ENCODE data around the gene STK32B. TPM values are rescaled to one million over a fixed set of nuclear protein-coding genes. Genes with fewer than 3 reads are reported as not detected.

Gene STK32B
- polyA plus RNA-seq, 1 of the 3 experiments (the other 2 are of a cell fraction), result 0.20 TPM

GRCh38 chr4:5340991-5341451, 289.7 kb downstream of the STK32B start:
- H3K4me3 ChIP-seq (ENCODE audit: low read depth in 2 of 2, low read length in 1 of 2), result no peak overlapping the region
- H3K4me2 ChIP-seq, result no peak overlapping the region
- ChIA-PET CTCF (no interaction called here), POLR2A (no interaction called here)
- no peaks in the 10 kb centered on the region for H3K9me3 ChIP-seq
- H3K27me3 ChIP-seq (ENCODE audit: insufficient read depth), result no peaks in the 10 kb centered on the region
- no peaks in the 10 kb centered on the region for H3F3A ChIP-seq (replicated peaks; ENCODE audit: insufficient read depth)
- no peaks in the 10 kb centered on the region for H3K79me2 ChIP-seq (ENCODE audit: insufficient read depth)
- no peak overlapping the region for H2AFZ ChIP-seq (ENCODE audit: low read depth)
- no peak for DNase-seq
- H3K4me1 ChIP-seq (ENCODE audit: control insufficient read depth in 1 of 2, insufficient read depth in 2 of 2, low read depth in 1 of 2, low read length in 1 of 2), result no peaks in the 10 kb centered on the region
- TF ChIP-seq TEAD4 (IDR thresholded peaks at IDR 0.05; ENCODE audit: borderline replicate concordance, insufficient read depth), result no peak
- no peak for TF ChIP-seq MEF2A (IDR thresholded peaks at IDR 0.05; ENCODE audit: borderline replicate concordance, low read depth)
- no peak for TF ChIP-seq ZBTB33 (IDR thresholded peaks at IDR 0.05; ENCODE audit: borderline replicate concordance, low read depth)
- H4K20me1 ChIP-seq (ENCODE audit: insufficient read depth), result no peaks in the 10 kb centered on the region
- H3K9ac ChIP-seq, result no peak overlapping the region
- 3% methylated on average over 6 of the region's 6 CpGs for WGBS (ENCODE audit: low lambda C conversion rate)
- H3K27ac ChIP-seq (ENCODE audit: low read depth in 2 of 2, low read length in 1 of 2), result no peak overlapping the region
- no peaks in the 10 kb centered on the region for H3K36me3 ChIP-seq (replicated peaks in 1 of 2; ENCODE audit: control insufficient read depth in 1 of 2, insufficient read depth in 2 of 2, low read length in 1 of 2)
- no peaks in the 10 kb centered on the region for H3K9me2 ChIP-seq

- CTCF ChIA-PET, result no interaction called here
Measured at GRCh38 chr4:5341526-5341925, 290.2 kb downstream of the STK32B start.

GRCh38 chr4:5355846-5356245, 304.6 kb downstream of the STK32B start:
- no peaks in the 10 kb centered on the region for H3K36me3 ChIP-seq (replicated peaks in 1 of 2; ENCODE audit: control insufficient read depth in 1 of 2, insufficient read depth in 2 of 2, low read length in 1 of 2)
- TF ChIP-seq TEAD4 (IDR thresholded peaks at IDR 0.05; ENCODE audit: borderline replicate concordance, insufficient read depth), result no peak
- no peak for TF ChIP-seq MEF2A (IDR thresholded peaks at IDR 0.05; ENCODE audit: borderline replicate concordance, low read depth)
- TF ChIP-seq USF2 (IDR thresholded peaks at IDR 0.05; ENCODE audit: borderline replicate concordance, low read depth, low read length), result no peak
- TF ChIP-seq SMC3 (IDR thresholded peaks at IDR 0.05; ENCODE audit: low read depth, low read length), result no peak
- TF ChIP-seq POLR2AphosphoS5 (IDR thresholded peaks at IDR 0.05; ENCODE audit: low read depth, low read length), result no peak
- TF ChIP-seq TAF1 (IDR thresholded peaks at IDR 0.05; ENCODE audit: borderline replicate concordance, low read depth, low read length), result no peak
- TF ChIP-seq FOSL2 (IDR thresholded peaks at IDR 0.05; ENCODE audit: borderline replicate concordance, low read depth), result no peak
- no peak for TF ChIP-seq RAD21 (IDR thresholded peaks at IDR 0.05; ENCODE audit: low read length)
- no peak for TF ChIP-seq CHD2 (IDR thresholded peaks at IDR 0.05; ENCODE audit: low read length, partially characterized antibody)
- no peak for TF ChIP-seq FOXJ3 (CRISPR knock-in tag; IDR thresholded peaks at IDR 0.05)
- TF ChIP-seq NFIC (IDR thresholded peaks at IDR 0.05; ENCODE audit: borderline replicate concordance), result no peak
- no peak for TF ChIP-seq EZH2phosphoT487 (IDR thresholded peaks at IDR 0.05; ENCODE audit: borderline replicate concordance, low read depth)
- no peak for TF ChIP-seq GATA2 (CRISPR knock-in tag; IDR thresholded peaks at IDR 0.05)
- no peak for TF ChIP-seq NRF1 (IDR thresholded peaks at IDR 0.05; ENCODE audit: low read depth, low read length)

More at GRCh38 chr4:5341526-5341925, 290.2 kb downstream of the STK32B start:
- no peaks in the 10 kb centered on the region for H3K27me3 ChIP-seq (ENCODE audit: insufficient read depth)
- no peaks in the 10 kb centered on the region for H3K36me3 ChIP-seq (replicated peaks in 1 of 2; ENCODE audit: control insufficient read depth in 1 of 2, insufficient read depth in 2 of 2, low read length in 1 of 2)
- no peak for DNase-seq
- no peaks in the 10 kb centered on the region for H3F3A ChIP-seq (replicated peaks; ENCODE audit: insufficient read depth)
- POLR2A ChIA-PET, result no interaction called here
- no peak overlapping the region for H3K4me3 ChIP-seq (ENCODE audit: low read depth in 2 of 2, low read length in 1 of 2)
- no peak overlapping the region for H3K9ac ChIP-seq
- no peaks in the 10 kb centered on the region for H3K4me1 ChIP-seq (ENCODE audit: control insufficient read depth in 1 of 2, insufficient read depth in 2 of 2, low read depth in 1 of 2, low read length in 1 of 2)
- no peak overlapping the region for H3K4me2 ChIP-seq
- H2AFZ ChIP-seq (ENCODE audit: low read depth), result no peak overlapping the region
- H3K9me3 ChIP-seq, result no peaks in the 10 kb centered on the region
- no peak for TF ChIP-seq CHD2 (IDR thresholded peaks at IDR 0.05; ENCODE audit: low read length, partially characterized antibody)
- no peak for TF ChIP-seq RXRA (IDR thresholded peaks at IDR 0.05; ENCODE audit: borderline replicate concordance, low read depth)
- TF ChIP-seq ELF1 (IDR thresholded peaks at IDR 0.05), result no peak
- no peak for TF ChIP-seq NFIC (IDR thresholded peaks at IDR 0.05; ENCODE audit: borderline replicate concordance)
- no peak for TF ChIP-seq RCOR1 (IDR thresholded peaks at IDR 0.05; ENCODE audit: low read length)
- TF ChIP-seq IRF3 (IDR thresholded peaks at IDR 0.05; ENCODE audit: low read depth, low read length), result no peak
- H3K79me2 ChIP-seq (ENCODE audit: insufficient read depth), result no peaks in the 10 kb centered on the region
- no peak overlapping the region for H3K27ac ChIP-seq (ENCODE audit: low read depth in 2 of 2, low read length in 1 of 2)
- no peaks in the 10 kb centered on the region for H3K9me2 ChIP-seq
- WGBS (ENCODE audit: low lambda C conversion rate), result 25% methylated on average over 6 of the region's 6 CpGs
- H4K20me1 ChIP-seq (ENCODE audit: insufficient read depth), result no peaks in the 10 kb centered on the region

More at GRCh38 chr4:5355846-5356245, 304.6 kb downstream of the STK32B start:
- POLR2A ChIA-PET, result no interaction called here
- Histone ChIP-seq H3K4me2 (no peak overlapping the region), H3K9ac (no peak overlapping the region), H3K27ac (ENCODE audit: low read depth in 2 of 2, low read length in 1 of 2) (no peak overlapping the region), H3F3A (replicated peaks; ENCODE audit: insufficient read depth) (no peaks in the 10 kb centered on the region), H3K79me2 (ENCODE audit: insufficient read depth) (no peaks in the 10 kb centered on the region), H2AFZ (ENCODE audit: low read depth) (no peak overlapping the region), H4K20me1 (ENCODE audit: insufficient read depth) (no peaks in the 10 kb centered on the region), H3K27me3 (ENCODE audit: insufficient read depth) (no peaks in the 10 kb centered on the region), H3K9me2 (no peaks in the 10 kb centered on the region), H3K4me1 (ENCODE audit: control insufficient read depth in 1 of 2, insufficient read depth in 2 of 2, low read depth in 1 of 2, low read length in 1 of 2) (no peaks in the 10 kb centered on the region), H3K9me3 (no peaks in the 10 kb centered on the region), H3K4me3 (ENCODE audit: low read depth in 2 of 2, low read length in 1 of 2) (no peak overlapping the region)
- CTCF ChIA-PET, result interaction anchor here (0.7 kb wide), 1 partner anchor 335 kb away, joined by 3 read pairs; no protein-coding TSS in a partner anchor
- DNase-seq, result no peak

Measured in SK-N-SH (cell line).